GM19463 (cell line): ENCODE measurements around the gene MSANTD2.

Experiments used
- ATAC-seq: cut with Tn5 transposase; IDR thresholded peaks from one replicate; pipeline ENCODE4 v1.9.1; 2021; ENCODE audit warnings: mild to moderate bottlenecking, moderate library complexity; ENCODE audit not compliant: unreplicated experiment

MSANTD2 gene

DNA sequence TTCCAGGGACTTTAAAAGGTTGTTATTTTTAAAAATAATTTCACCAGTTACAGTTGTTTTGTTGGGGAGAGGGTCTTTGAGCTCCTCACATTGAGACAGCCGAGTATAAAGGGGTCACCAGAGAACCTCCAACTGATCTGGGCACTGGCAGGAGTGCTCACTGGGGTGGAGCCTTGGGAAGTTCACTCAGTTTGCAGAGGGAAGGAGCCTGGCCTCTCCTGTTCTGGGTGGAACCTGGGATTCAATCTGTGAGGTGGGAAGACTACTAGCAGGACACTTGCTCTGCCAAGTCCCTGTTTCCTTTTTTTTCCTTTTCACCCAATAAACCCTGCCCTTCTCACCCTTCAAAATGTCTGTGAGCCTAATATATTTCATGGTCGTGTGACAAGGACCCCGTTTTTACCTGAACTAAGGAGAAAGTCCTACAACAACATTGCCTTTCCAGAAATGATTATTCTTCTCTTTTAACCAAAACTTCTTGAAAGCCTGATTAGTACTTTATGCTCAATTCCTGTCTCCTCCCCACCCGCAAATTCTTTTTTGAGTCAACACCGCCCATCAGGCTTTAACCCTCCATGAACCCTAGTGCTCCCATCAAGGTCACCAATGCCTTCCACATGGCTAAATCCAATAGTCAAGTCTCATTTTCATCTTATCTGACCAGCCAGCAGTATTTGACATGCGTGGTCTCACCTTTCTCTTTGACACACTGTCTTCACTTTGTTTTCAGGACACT lies 22.0 kb upstream of the MSANTD2 start:
- ATAC-seq, result no peak

DNA sequence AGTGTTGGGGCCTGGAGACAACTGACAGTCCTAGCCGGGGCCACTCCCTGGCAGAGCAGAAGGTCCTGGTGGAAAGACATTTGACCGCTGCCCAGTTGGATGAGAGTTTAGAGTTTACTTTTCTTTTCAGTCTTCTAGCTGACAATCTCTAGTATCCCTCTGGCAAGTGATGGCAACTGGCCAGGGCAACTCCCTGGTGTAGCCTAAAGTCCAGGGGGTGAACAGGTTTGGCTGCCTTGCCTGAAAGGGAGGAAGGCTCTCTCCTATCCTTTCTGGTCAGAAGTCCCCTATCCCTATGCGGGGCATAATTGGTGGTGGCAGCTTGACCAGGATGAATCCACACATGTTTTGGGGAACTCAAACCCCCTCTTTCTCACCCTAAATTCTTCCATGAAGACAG lies 16.8 kb upstream of the MSANTD2 start:
- ATAC-seq, result no peak

DNA sequence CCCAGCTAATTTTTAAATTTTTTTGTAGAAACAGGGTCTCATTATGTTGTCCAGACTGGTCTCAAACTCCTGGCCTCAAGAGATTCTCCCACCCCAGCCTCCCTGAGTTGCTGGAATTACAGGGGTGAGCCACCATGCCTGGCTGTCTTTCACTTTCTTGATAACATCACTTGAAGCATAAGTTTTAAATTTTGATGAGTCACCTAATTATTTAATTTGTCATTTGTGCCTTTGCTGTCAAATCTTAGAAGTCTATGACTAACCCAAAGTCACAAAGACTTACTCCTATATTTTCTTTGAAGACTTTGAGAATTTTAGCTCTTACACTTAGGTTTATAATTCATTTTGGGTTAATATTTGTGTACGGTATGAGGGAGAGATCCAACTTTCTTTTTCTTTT lies 14.5 kb upstream of the MSANTD2 start:
- no peak for ATAC-seq

DNA sequence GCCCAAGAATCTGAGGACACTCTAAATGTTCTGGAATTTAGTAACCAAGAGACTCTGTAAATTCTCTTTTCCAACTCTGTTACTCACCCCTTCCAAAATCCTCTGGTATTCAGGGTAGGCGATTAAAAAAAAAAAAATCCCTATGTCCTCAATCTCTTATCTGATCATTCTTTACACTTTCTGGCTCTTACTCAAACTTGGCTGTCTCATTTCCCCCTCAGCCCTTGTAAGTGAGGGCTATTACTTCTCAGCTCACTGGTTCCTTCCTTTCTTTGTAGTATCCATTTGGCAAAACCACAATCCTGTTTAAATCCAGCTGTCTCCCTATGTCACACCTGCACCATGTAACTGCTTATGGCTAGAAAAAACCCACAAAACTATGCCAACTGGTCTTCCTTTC lies 12.7 kb upstream of the MSANTD2 start:
- no peak for ATAC-seq

DNA sequence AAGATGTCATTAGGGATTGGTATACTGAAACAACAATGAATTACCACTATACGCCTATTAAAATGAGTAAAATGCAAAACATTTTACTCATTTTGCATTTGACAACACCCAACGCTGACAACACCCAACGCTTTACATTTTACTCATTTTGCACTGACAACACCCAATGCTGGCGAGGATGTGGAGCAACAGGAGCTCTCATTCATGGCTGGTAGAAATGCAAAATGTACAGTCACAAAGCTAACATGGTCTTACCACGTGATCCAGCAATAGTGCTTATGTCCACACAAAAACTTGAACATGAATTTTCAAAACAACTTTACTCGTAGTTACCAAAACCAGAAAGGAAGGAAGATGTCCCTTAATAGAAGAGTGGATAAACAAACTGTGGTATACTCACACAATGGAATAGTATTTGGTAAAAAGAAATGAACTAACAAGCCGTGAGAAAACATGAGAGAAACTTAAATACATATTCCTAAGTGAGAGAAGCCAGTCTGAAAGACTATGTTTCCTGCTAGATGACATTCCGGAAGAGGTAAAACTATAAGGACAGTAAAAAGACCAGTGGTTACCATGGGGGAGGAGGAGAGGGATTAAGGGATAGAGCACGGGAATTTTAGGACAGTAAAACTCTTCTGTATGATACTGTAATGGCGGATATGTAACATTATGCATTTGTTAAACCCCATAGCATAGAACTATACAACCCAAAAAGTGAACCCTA lies 11.4 kb upstream of the MSANTD2 start:
- no peak for ATAC-seq

DNA sequence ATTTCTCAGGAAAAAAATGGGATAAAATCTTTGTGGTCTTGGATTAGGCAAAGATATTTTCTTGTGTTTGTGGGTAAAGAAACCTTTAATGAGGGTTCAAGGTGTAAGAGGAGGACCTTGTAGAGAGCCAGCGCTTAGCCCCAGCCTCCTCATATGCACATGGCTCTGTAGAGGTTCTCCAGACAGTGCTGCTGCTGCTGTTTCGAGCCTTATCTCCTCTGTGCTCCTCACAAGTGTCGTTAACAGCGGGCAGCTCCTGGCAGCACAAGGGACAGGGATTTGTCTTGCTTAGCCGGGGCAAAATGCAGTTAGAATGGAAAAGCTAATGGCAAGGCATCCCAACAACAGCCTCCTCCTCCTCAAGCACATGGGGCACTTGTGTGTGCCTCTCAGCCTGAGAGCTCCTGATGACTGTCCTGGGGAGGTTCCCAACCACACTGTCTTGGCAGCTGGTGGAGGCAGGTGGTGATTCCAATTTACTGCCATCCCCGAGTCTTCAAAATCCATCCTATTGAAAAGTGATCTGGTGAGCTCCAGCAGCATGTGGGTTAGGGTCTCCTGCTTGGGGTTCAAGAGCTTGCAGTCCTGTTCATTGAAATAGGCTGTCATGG lies 7.6 kb upstream of the MSANTD2 start:
- ATAC-seq, result no peak

DNA sequence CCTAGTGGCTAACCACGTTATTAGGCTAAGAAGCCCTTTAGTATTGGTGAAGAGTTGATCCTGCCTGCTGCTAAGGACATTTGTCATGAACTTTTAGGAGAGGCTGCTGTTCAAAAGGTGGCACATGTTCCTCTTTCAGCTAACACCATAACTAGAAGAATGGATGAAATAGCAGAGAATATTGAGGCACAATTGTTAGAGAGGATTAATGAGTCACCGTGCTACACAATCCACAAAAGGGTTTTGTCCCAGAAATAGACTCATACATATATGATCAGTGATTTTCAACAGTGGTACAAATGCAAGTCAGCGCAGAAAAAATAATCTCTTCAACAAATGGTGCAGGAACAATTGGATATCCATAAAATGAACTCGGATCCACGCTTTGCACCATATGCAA lies 7.0 kb upstream of the MSANTD2 start:
- ATAC-seq, result no peak

DNA sequence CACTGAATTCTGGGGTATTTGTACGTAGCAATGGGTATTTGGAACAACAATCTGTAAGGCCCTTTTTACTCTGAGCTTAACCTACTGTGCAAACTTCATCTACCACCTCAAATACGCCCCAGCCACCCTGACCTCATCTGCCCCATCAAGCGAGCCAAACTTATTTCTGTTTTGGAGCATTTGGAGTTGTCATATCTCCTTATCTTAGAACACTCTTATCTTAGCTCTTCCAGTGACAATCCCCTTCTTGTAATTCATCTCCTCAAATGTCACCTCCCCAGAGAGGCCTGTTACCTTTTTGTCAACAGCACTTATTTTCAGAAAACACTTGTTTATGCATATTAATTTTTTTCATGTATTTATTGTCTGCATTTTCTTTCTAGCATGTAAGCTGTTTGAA lies 4.7 kb upstream of the MSANTD2 start:
- no peak for ATAC-seq

DNA sequence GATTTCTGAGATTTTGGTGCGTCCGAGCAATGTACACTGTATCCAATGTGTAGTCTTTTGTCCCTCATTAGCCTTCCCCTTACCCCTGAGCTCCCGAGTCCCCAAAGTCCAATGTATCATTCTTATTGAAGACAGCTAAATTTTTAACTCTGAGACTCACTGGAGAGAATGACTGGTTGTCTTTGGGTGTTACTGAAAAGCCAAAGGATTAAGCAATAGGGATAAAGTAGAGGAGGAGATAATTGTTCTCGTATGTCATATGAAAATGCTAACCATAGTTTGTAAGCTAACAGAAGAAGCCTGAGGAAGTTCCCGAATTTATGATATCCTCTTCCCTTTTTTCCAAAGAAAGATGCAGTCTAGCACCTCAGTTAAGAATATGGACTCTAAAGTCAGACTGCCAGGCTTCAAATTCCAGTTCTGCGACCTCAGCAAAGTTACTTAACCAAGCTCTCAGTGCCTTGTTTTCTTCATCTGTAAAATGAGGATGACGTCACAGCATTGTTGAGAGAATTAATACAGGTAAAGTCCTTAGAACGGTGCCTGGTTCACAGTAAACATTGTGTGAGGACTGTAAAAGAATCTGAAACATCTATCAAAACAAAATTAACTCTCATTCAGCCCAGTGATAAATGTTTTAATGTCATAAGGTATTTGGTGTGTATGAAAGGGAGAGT lies 1.6 kb upstream of the MSANTD2 start:
- ATAC-seq, result no peak

DNA sequence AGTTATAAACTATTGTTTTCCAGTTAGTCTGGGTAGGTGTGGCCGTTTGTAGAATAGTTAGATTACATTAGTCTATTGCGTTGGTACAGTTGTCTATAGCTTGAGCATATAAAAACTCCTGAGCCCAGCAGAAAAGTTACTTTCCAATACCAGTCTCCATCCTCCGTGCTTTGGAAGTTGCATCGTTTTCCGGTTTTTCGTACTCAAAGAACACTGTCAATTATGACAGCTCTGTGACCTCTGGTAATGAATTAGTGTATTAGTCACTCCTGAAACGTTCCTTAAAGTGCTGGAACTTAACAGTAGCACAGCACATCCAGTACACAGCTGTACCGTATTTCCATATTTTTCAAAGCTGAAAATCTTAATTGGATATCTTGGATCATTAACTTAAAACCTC lies 808 bp upstream of the MSANTD2 start:
- ATAC-seq, result no peak

DNA sequence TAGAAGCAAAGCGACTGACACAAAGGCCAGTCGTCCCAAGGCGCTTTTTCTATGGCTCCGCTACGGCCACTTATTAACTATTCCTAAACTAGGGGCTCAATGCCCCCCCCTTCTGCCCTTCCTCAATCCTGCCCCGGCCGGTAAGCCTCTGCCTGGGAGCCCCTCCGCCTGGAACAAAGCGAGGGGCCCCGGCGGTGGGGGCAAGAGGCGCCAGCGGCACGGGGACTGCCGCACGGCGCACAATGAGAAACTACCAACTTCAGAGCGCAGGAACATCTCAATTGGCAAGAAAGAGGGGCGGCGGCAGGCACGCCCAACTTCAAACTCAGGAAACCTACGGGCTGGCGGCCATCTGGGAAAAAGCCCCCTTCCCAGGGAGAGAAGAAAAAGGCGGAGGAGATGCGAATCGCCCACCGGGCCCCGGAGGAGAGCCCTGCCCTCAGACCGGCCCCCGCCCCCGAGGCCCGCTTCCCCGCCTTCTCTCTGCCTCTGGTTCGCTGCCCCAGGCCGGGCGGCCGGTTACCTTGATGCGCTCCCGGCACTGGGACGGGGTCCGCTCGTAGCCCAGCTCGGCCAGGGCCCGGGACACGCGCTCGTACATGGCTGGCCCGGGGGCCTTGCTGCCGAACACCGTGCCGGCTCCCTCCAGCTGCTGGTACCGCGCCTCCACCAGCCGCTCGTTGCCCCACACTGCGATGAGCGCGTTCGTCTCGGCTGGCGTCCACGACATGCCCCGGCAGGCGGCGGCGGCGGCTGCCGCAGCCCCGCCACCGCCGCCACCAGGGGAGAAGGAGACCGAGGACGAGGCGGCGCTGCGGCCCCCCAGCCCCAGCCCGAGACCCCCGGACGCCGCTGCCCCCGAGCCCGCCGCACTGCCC lies 619 bp downstream of the MSANTD2 start:
- ATAC-seq, result peak; percentile 35

DNA sequence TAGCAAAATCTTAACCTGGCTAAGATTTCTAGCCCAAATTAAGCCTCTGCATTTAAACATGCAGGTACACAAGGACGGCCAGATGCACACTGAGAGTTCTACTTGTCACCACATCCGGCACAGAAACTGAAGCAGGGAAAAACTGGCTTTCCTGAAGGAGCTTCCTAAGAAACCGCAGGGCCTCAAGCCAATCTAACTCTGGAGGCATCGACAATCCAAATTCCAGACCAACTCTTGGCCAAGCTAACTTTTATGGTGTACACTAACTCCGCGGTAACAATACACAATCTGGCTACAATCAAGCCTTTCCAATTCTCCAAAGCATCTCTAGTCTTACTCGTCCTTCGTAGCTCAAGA lies 1.2 kb downstream of the MSANTD2 start:
- ATAC-seq, result peak; percentile 17

DNA sequence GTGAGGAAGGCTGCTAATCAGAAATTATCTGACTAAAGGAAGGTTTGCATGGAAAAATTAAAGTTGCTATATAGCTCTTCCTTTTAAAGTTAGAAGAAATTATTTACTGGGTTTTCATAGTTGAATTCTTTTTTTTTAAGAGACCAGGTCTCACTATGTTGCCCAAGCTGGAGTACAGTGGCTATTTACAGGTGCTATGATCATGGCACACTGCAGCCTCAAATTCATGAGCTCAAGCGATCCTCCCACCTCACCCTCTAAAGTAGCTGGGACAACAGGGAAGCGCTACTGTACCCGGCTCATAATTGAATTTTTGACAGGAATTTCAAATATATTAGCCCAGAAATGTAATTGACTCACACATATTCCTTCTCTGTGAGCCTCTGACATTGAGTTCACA lies 3.9 kb downstream of the MSANTD2 start:
- ATAC-seq, result no peak

DNA sequence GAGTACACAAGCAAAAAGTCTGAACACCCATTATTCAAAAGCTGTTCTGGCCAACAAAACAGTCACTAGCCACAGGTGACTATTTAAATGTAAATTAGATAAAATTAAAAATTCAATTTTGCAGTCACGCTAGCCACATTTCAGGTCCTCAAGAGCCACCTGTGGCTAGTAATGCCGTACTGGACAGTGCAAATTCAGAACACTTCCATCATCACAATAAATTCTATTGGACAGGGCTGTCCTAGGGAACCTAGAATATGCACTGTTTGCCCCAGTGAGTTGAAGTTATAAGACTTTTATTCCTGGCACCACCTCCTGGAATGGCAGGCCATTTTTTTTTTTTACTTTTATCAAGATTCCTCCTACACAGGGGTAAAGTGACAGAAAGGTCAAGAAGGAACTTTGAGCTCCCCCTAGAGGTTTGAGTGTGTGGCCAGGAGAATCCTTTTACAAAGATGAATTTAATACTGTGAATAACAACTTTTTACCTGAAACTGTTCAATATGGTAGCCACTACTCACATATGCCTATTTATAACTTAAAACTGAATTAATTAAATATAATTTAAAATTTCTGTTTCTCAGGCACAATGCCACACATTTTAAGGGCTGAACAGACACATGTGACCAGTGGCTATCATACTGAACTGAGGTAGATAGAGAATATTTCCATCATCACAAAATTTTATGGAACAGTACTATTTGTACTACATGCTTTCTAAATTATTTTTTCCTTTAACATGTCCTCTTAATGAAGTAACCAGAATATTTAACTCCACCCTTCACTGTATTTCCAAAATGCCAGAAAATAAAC lies 6.5 kb downstream of the MSANTD2 start:
- peak; percentile 74 for ATAC-seq

DNA sequence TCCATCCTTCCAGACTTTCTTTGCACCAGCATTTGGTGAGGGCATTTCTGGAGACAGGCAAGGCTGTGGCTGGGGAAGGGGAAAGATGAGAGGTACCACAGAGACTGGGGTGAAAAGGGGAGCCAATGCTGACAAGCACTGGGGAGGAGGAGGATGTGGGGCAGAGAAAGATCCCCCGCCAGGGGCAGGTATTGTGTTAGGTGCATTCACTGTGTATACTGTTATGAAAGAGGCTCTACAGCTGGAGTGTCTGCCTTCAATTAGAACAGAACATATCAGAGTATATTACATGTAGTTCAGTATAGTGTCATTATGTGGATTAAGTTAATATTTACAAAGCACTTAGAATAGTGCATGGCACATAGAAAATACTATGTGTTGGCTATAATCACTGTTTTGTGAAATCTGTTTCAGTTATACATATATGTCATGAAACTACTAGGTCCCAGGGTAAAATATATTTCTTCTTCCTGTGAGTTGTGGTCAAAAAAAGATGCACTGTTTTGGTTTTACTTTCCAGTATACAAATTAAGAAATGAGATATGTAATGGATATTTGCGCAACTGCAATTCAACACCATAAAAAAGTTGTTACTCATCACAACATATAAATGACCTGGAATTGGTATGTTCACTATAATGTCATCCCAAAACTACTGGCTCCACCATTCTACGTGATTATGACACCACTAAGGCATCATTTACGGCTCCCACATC lies 8.4 kb downstream of the MSANTD2 start:
- ATAC-seq, result no peak

DNA sequence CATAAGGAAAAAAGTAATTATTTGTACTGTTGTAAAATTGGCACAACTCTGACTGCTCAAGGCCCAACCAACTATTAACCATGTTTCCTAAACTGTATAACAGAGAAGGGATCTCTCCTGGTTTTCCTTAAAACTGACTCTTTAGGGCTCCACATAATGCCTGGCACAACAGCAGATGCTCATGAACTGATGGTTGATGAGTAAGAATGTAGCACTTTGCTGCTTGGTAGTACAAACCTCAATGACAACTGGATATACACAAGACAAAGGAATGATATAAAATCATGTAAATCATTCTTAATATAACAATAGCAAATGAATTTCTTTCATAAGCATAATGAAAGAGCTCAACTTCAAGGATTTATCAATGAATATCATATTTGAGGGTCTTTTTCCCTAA lies 11.7 kb downstream of the MSANTD2 start:
- ATAC-seq, result no peak

DNA sequence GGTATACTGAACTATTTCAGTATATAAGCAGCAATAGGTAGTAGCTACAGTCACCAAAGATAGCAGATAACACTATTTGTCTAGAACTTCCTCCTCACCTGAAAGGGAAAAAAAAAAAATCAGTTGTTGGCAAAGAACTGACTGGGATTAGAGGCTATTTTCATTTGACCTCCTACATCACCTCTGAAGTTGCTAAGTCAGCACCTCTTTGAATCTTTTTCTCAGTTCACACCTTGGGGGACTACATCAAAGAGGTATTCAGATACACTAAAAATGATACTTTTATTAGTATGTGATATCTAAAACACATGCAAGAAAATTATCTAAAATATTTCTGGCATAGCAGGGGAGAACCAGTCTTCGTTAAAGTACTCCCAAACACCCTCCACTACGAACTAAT lies 16.2 kb downstream of the MSANTD2 start:
- ATAC-seq, result no peak

DNA sequence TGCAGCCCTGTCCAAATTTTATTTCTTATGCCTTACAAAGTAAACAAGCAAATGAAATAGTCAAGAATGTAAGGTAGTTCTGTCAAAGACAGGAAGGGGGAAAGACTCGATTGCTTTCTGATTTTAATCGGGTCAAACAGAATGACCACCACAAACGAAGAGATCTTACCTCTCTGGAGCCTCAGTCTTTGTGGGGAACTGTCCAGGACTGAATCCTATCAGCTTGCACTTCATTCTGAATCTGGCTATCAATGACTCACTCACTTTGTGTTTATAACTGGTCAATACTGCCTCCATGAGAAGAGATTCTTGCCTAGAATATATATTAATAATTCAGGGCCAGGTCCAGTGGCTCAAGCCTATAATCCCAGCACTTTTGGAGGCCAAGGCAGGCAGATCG lies 17.2 kb downstream of the MSANTD2 start:
- ATAC-seq, result no peak

DNA sequence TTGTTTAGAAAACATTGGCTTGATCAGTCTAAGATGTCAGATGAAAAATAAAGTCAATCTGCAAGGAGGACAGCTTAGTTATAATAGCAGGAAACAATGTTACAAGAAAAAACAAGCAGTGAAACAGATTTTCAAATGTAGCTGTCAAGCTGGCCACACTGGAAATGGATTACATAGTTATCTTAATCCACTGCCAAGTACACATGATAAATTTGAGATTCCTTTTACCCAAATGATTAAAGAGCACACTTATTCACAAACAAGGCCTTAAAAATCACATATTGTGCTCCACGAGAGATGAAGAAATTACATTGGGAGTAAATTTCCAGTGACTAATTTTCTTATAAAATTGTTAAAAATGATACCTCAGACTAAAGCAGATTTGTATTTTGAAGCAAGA lies 20.6 kb downstream of the MSANTD2 start:
- ATAC-seq, result no peak
